Measurements from ENCODE around the gene TTK.
"Not testable (repeated sequence)": the region's sequence is repeated elsewhere in the genome, so short reads cannot be mapped to it uniquely, and the experiment has no call there.

The TTK gene

DNA sequence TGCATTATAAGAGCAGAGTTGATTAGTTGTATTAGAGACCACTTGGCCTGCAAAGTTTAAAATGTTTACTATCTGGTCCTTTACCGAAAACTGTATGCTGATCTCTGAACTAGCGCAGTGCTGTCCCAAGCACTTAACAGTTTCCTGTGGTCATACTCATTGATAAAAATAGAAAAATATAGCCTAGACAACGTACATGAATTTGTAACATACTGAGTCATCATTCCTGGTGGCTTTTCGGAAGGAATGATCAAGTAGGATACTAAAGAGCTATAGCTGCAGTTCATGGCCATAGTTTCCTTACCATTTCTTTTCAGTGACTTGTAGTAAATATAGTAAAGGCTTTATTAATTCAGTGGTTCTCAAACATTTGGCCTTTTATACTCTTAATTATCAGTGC lies 18.4 kb downstream of the TTK start:
- DNase-seq = no peak

DNA sequence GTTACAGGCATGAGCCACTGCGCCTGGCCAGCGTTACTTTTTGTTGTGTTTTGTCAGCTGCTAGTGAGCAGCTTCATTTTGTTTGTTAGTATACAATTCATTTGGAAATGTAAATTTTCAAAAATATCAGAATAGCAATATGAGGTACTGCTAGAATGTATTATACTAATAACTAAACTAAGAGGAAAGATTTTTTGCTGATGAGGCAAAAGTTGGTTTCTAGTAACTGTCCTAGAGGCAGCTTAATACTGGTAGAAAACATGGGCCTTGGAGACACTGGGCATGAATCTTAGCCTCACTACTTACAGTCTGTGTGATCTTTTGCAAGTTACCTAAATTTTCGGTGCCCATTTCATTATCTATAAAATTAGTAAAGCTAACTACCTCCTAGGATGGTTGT lies 24.1 kb downstream of the TTK start:
- no peak for DNase-seq

DNA sequence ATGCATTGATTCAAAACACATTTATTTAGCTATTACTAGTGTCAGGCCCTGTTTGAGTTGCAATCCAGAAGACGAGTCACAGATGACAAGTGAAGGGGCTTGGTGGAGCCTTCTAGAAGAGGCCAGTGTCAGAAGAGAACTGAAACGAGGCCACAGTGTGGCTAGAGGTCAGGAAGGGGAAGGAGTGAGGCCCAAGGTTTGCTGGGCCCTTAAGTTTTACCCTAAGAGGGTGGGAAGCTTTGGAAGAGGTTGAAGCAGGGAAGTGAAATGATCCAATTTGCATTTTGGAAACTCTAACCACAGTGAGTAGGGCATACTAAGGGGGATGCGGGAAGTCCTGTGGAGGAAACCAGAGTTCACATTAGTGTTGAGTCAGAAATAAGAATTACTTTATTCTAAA lies 25.0 kb downstream of the TTK start:
- DNase-seq = no peak

DNA sequence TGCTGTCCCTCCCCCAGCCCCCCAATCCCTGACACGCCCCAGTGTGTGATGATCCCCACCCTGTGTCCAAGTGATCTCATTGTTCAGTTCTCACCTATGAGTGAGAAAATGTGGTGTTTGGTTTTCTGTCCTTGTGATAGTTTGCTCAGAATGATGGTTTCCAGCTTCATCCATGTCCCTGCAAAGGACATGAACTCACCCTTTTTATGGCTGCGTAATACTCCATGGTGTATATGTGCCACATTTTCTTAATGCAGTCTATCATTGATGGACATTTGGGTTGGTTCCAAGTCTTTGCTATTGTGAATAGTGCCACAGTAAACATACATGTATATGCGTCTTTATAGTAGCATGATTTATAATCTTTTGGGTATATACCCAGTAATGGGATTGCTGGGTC lies 43.8 kb downstream of the TTK start:
- not testable (repeated sequence) for DNase-seq

DNA sequence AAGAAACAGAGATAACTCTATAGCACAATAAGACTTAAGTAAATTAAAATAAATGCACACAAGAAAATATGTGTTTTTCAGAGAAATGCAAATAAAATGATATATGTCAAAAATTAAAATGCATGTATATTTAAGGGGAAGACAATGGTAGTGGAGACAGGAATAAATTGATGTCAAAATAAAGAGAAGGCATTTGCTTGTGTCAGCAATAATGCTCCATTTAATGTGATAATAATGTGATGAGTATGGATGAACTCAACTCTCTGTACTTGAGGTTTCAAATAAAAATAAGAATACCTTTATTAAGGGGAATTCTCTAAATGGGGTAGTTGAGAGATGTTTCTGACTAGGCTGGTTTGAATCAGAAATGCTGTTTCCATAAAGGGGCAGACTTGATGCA lies 56.3 kb downstream of the TTK start:
- no peak for DNase-seq

DNA sequence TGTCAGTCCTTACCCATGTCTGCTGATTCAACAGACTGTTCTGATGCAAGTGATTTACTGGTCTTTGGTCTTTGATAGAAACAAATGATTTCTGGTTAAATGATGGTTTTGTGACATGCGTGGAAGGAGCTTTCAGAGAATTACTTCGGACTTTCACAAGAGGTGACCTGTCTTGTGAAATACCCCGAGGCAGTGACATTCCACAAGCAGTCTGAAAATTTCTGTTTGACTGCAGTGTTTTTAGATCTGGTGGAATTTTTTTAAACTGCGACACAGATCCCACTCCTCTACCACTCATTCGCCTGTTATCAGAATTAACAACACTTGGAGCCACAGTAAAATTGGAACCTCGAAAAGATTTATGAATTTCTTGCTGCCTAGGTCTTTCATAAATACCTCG lies 63.7 kb downstream of the TTK start:
- DNase-seq = not testable (repeated sequence)

DNA sequence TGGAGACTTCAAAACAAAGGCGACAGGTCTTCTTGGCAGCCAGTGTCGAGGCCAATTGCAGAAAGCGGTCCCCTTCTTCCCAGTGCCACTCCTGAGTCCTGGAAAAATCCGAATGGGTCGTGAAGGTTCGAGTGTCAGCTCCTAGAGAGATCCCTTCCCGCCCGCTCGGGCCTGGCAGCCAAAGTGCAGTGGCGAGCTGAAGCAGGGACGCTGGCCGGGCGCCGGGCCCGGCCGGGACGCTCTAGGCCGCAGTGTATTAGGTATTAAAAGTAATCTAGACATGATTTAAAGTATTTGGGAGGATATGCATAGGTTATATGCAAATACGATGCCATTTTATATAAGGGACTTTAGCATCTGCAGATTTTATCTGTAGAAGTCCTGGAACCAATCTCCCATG lies 66.0 kb downstream of the TTK start:
- DNase-seq = not testable (repeated sequence)

DNA sequence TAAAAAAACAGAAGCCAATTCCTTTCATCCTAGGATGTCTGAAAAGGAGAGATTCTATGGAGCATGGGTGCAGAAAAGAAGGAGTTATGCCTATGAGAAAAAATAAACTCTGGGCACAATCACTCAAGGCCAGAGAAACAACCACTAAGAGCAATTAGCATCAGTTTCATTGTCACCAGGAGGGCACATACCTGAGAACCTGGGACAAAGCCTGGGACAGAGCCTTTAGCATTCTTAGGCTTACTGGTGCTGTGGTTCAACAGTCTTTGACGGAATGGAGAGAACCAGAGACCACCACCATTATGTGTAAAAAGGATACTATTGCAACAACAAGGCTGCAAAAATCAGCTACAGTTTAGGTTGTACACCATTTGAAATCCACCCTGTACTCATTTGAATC lies 72.6 kb downstream of the TTK start:
- no peak for DNase-seq

DNA sequence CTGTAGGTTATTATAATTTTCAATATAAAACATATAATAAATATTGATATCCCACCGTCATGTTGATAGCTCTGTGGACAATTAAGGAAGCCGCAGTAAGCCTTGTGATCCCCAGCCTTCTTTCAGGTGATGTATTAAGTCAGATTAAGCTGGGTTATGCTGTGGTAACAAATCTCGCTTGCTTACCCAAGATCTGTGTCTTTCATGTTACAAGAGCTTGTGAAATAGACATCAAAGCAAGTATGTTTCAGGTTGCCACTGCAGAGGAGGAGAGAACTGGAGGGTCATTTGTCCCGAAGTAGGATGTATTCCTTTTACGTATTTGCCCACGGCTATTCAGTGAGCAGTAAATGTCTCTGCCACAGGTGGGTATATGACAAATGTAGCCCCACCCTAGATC lies 84.2 kb downstream of the TTK start:
- DNase-seq = no peak

DNA sequence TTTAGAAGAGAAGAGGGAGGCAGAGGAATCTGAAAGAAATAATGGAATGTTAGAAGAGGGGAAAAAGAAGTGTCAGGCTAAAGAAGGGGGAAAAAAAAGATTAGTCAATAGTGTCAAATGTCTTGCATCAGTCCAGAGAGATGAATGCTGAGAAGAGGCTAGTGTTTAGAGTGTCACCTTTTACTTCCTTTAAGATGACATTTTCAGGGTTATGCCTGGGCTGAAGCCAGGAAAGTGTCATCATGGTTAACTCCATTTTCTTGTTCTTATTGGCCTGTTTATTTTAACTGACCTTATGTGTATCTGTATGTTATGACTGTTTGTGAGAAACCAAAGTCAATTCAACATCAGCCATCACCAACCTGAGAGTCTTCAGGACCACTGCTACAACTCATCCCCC lies 87.1 kb downstream of the TTK start:
- DNase-seq = no peak
